Vagina (tissue), 2 donors: ENCODE data around the gene KRTAP16-1. TPM values are rescaled to one million over a fixed set of nuclear protein-coding genes. Genes with fewer than 3 reads are reported as not detected.

Experiments used
- DNase-seq, 2 donors: peaks; one replicate each; pipeline ENCODE4 v3.0.0-alpha.2; 2017; ENCODE audit errors: extremely low spot score in 2 of 2
- H3K27ac ChIP-seq: fragments of 200-600 bp; sonication (generic); one replicate; pipeline ENCODE4 v1.5.1; 2019
- H3K27me3 ChIP-seq: fragments of 200-600 bp; sonication (generic); one replicate; pipeline ENCODE4 v1.5.1; 2019
- H3K36me3 ChIP-seq, 2 donors: fragments of 200-600 bp; sonication (generic); one replicate each; pipeline ENCODE4 v1.5.1; 2017 to 2019
- H3K4me1 ChIP-seq: fragments of 200-600 bp; sonication (generic); one replicate; pipeline ENCODE4 v1.5.1; 2019
- H3K4me3 ChIP-seq, 2 donors: fragments of 200-600 bp; sonication (generic); 1 replicate in 1 of 2; 2 replicates in 1 of 2; pipeline ENCODE4 v1.5.1; 2016 to 2019
- H3K9me3 ChIP-seq: fragments of 200-600 bp; sonication (generic); one replicate; pipeline ENCODE4 v1.5.1; 2019
- CTCF ChIP-seq, 3 experiments: fragments of 450-650 bp in 2 of 3; fragments of 200-600 bp in 1 of 3; sonication (generic) in 1 of 3; IDR thresholded peaks; one replicate each; pipeline ENCODE4 v1.5.1; 2017 to 2019; ENCODE audit warnings: antibody characterized with exemption in 3 of 3, mild to moderate bottlenecking in 2 of 3, moderate library complexity in 2 of 3
- POLR2A ChIP-seq, 2 donors: fragments of 450-650 bp; IDR thresholded peaks; one replicate each; pipeline ENCODE4 v1.6.1; 2017; ENCODE audit warnings: antibody characterized with exemption in 2 of 2, mild to moderate bottlenecking in 2 of 2, moderate library complexity in 2 of 2
- POLR2AphosphoS5 ChIP-seq, 2 donors: sonication (generic); formaldehyde crosslinking; IDR thresholded peaks; one replicate each; pipeline ENCODE4 v1.9.0; 2017; ENCODE audit warnings: antibody characterized with exemption in 2 of 2, mild to moderate bottlenecking in 2 of 2, low read depth in 1 of 2; ENCODE audit not compliant: insufficient read depth in 1 of 2
- intact Hi-C: fragments of 100-400 bp; cut with DNase I; formaldehyde crosslinking; loops from one replicate; pipeline ENCODE4 v1.15.1; 2023
- total RNA-seq: library from RNA; depleted of rRNA; stranded (reverse); fragments of >200 nt; gene quantifications from one replicate; pipeline ENCODE4 v1.2.3, GENCODE V29; 2016

KRTAP16-1 gene
- total RNA-seq, 1 donor from 2014 or later, result not detected

GRCh38 chr17:41340494-41340893 is 31.4 kb upstream of the KRTAP16-1 start:
- intact Hi-C loops, result no loop called here
- H3K27ac ChIP-seq, result no peak overlapping the region

GRCh38 chr17:41339571-41340172 is 30.6 kb upstream of the KRTAP16-1 start:
- DNase-seq, result no peak
- peaks cover 29% of the 10 kb centered on the region for H3K4me1 ChIP-seq
- H3K4me3 ChIP-seq, result no peak overlapping the region
- H3K27me3 ChIP-seq, result no peaks in the 10 kb centered on the region
- intact Hi-C loops, result no loop called here
- no peaks in the 10 kb centered on the region for H3K9me3 ChIP-seq
- no peaks in the 10 kb centered on the region for H3K36me3 ChIP-seq
- peak overlapping the region; percentile 50 for H3K27ac ChIP-seq
- TF ChIP-seq CTCF (IDR thresholded peaks at IDR 0.05), result no peak
- TF ChIP-seq POLR2A (IDR thresholded peaks at IDR 0.05), result no peak
- TF ChIP-seq POLR2AphosphoS5 (IDR thresholded peaks at IDR 0.05; ENCODE audit: insufficient read depth in 1 of 2, low read depth in 1 of 2), result no peak

More at GRCh38 chr17:41340494-41340893, 31.4 kb upstream of the KRTAP16-1 start:
- H3K27me3 ChIP-seq, result no peaks in the 10 kb centered on the region
- H3K36me3 ChIP-seq, result no peaks in the 10 kb centered on the region
- no peak overlapping the region for H3K4me3 ChIP-seq
- H3K4me1 ChIP-seq, result peaks cover 21% of the 10 kb centered on the region
- no peak for TF ChIP-seq POLR2A (IDR thresholded peaks at IDR 0.05)
- TF ChIP-seq POLR2AphosphoS5 (IDR thresholded peaks at IDR 0.05; ENCODE audit: insufficient read depth in 1 of 2, low read depth in 1 of 2), result no peak
- TF ChIP-seq CTCF (IDR thresholded peaks at IDR 0.05), result no peak
- H3K9me3 ChIP-seq, result no peaks in the 10 kb centered on the region
- DNase-seq, result no peak

DNA sequence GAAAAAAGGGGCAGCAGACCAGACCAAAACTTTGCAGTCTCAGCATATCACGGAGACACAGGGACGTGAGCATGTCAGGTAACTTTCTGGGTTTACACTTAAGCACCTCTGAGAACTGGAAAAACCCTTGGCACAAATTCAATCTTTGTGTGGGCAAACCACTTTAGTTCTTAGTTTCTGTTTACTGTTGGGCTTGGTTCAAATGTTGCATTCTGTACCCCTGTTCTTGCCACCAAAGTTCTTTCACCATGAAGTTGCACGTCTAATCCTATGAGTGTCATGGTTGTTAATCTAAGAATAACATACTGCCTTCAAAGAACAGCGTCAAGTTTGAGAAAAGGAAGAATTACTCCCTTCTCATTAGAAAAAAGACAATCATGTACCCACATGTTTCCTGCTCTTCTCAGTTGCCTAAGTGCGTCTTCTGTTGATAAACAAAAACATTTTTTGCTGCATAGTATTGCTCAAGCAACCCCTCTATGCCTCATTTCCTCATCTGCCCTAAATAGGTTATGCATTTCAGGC is 29.9 kb upstream of the KRTAP16-1 start:
- Histone ChIP-seq H3K27ac (peak overlapping the region; percentile 50), H3K36me3 (no peaks in the 10 kb centered on the region), H3K9me3 (no peaks in the 10 kb centered on the region), H3K4me3 (no peak overlapping the region), H3K27me3 (no peaks in the 10 kb centered on the region), H3K4me1 (peaks cover 34% of the 10 kb centered on the region)
- no peak for DNase-seq
- intact Hi-C loops, result no loop called here
- TF ChIP-seq POLR2A (IDR thresholded peaks at IDR 0.05) (no peak), POLR2AphosphoS5 (IDR thresholded peaks at IDR 0.05; ENCODE audit: insufficient read depth in 1 of 2, low read depth in 1 of 2) (no peak), CTCF (IDR thresholded peaks at IDR 0.05) (no peak)

DNA sequence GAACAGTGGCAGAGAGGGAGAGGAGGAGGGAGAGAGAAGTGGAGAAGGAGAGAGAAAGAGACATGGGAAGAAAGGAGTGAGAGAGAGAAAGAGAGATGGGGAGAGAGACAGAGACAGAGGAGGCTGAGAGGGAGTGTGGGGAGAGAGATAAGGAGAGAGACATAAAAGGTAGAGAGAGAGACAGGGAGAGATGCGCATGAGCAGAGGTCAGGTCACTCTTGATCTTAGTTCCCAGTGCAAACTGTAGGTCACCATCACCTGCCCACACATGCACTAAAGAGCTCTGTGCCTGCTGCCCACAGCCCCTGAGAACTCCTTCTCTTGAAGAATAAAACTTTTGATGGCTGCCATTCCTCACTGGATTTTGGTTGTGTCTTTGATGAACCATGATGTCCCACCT is 26.6 kb upstream of the KRTAP16-1 start:
- Histone ChIP-seq H3K4me1 (peaks cover 34% of the 10 kb centered on the region), H3K27me3 (no peaks in the 10 kb centered on the region), H3K4me3 (no peak overlapping the region), H3K9me3 (no peaks in the 10 kb centered on the region), H3K27ac (no peak overlapping the region), H3K36me3 (no peaks in the 10 kb centered on the region)
- intact Hi-C loops, result no loop called here
- no peak for DNase-seq
- TF ChIP-seq CTCF (IDR thresholded peaks at IDR 0.05), result no peak
- no peak for TF ChIP-seq POLR2AphosphoS5 (IDR thresholded peaks at IDR 0.05; ENCODE audit: insufficient read depth in 1 of 2, low read depth in 1 of 2)
- no peak for TF ChIP-seq POLR2A (IDR thresholded peaks at IDR 0.05)
